ENCODE results near the gene SPEN. TPM values are rescaled to one million over a fixed set of nuclear protein-coding genes. Genes with fewer than 3 reads are reported as not detected.
"Not testable (repeated sequence)": the region's sequence is repeated elsewhere in the genome, so short reads cannot be mapped to it uniquely, and the experiment has no call there.

Gene SPEN
- total and polyA plus RNA-seq, 4 donors = 10.7 to 82.3 (median 36.8) TPM

DNA sequence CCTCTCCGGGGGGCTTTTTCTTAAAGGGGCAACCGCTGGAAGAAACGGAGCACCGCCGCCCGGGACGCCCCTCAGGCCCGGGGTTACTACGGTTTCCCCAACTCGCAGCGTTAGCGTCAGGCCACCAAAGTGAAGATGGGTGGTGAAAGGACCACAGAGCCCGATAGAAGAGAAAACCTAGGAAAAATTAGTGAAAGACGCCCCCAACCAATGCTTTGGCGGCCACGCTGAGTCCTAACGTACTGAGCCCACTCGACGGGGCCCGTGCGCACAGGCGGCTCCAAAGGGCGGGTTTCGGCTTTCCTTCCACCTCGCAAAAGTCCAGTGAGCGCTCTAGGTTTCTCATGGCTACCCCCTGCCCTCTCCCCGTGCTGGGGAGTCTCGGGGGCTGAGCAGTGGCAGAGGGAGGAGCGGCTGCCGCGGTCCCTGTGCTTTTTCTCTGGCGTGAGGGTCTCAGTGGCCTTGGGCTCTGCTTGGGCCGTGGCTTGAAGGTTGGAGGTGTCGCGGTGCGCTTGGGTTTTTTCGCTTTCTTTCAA is 12.2 kb upstream of the SPEN start:
- Histone ChIP-seq H3K9ac (ENCODE audit: insufficient read depth in 1 of 2, low read length in 2 of 2) (peak overlapping the region; percentile 78 to 85), H3K9me3 (ENCODE audit: control insufficient read depth in 4 of 4, insufficient read depth in 3 of 4, low read length in 3 of 4) (no peaks in the 10 kb centered on the region), H3K36me3 (ENCODE audit: control insufficient read depth in 4 of 4, insufficient read depth in 4 of 4, low read length in 4 of 4) (no peaks in the 10 kb centered on the region), H3K27me3 (ENCODE audit: control insufficient read depth in 3 of 3, insufficient read depth in 3 of 3, low read length in 2 of 3) (no peaks in the 10 kb centered on the region), H3K4me3 (peak overlapping the region; percentile 65), H3K27ac (ENCODE audit: low read depth in 1 of 2, low read length in 1 of 2) (peak overlapping the region; percentile 90 to 99), H3K4me1 (ENCODE audit: control insufficient read depth in 5 of 5, insufficient read depth in 5 of 5, low read length in 5 of 5) (peaks cover 0 to 14% (median 5%) of the 10 kb centered on the region in 5 donors)
- DNase-seq (no peak), ATAC-seq (ENCODE audit: insufficient read depth, low FRiP score) (peak; percentile 17)
- TF ChIP-seq, protein P1, sequence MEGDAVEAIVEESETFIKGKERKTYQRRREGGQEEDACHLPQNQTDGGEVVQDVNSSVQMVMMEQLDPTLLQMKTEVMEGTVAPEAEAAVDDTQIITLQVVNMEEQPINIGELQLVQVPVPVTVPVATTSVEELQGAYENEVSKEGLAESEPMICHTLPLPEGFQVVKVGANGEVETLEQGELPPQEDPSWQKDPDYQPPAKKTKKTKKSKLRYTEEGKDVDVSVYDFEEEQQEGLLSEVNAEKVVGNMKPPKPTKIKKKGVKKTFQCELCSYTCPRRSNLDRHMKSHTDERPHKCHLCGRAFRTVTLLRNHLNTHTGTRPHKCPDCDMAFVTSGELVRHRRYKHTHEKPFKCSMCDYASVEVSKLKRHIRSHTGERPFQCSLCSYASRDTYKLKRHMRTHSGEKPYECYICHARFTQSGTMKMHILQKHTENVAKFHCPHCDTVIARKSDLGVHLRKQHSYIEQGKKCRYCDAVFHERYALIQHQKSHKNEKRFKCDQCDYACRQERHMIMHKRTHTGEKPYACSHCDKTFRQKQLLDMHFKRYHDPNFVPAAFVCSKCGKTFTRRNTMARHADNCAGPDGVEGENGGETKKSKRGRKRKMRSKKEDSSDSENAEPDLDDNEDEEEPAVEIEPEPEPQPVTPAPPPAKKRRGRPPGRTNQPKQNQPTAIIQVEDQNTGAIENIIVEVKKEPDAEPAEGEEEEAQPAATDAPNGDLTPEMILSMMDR (IDR thresholded peaks at IDR 0.05; ENCODE audit: control extremely low read depth, extremely low read depth) = no peak
- WGBS, 2 donors = 0 to 1% methylated on average over 37 of the region's 37 CpGs

DNA sequence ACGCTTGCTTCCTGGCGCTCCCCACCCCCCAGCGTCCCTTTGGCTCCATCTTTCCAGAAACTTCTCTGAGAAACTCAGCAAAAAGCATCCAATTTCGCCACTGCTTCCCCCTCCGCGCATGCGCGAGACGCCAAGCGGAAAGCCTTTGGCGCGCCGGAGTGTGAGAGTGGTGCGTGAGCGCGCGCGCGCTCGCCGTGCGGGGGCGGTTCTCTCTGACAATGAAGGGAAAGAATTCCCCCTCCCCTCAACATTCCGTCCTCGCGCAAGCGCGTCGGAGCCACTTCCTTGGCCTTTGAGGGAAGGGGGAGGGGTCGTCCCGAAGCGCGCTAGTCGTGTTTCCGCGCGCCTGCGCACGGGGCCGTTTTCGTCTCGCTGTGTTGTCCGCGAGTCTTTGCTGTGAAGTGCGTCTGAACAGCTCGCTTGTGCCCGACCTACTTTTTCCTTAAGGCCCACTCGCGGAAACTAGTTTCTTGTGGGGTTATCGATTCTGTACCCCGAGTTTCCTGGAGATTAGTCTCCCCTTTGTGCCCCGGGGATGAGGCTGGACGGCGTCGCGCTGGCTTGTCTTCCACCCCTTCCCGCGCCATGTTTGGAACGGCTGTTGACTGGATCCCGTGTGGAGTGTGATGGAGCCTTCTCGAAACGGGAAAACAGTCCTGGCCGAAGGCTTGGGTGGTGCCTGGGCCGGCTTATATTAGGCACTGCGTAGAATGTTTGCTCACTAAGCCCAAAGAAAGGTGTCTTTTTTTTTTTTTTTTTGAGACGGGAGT is 11.6 kb upstream of the SPEN start:
- TF ChIP-seq, protein P1 (IDR thresholded peaks at IDR 0.05; ENCODE audit: control extremely low read depth, extremely low read depth) = no peak
- peak; percentile 79 for ATAC-seq (ENCODE audit: insufficient read depth, low FRiP score)

DNA sequence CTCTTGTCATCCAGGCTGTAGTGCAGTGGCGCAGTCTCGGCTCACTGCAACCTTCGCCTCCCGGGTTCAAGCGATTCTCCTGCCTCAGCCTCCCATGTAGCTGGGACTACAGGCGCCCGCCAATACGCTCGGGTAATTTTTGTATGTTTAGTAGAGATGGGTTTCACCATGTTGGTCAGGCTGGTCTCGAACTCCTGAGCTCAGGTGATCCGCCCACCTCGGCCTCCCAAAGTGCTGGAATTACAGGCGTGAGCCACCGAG is 11.1 kb upstream of the SPEN start:
- peak overlapping the region in 1 of 2 donors; percentile 90 for H3K9ac ChIP-seq (ENCODE audit: insufficient read depth in 1 of 2, low read length in 2 of 2)
- WGBS, 2 donors = 77 to 82% methylated on average over 14 of the region's 14 CpGs

More for the DNA sequence above, 11.6 kb upstream of the SPEN start:
- Histone ChIP-seq H3K27me3 (ENCODE audit: control insufficient read depth in 3 of 3, insufficient read depth in 3 of 3, low read length in 2 of 3) (no peaks in the 10 kb centered on the region), H3K36me3 (ENCODE audit: control insufficient read depth in 4 of 4, insufficient read depth in 4 of 4, low read length in 4 of 4) (no peaks in the 10 kb centered on the region), H3K9ac (ENCODE audit: insufficient read depth in 1 of 2, low read length in 2 of 2) (peak overlapping the region; percentile 88 to 90), H3K4me1 (ENCODE audit: control insufficient read depth in 5 of 5, insufficient read depth in 5 of 5, low read length in 5 of 5) (peaks cover 0 to 14% (median 4%) of the 10 kb centered on the region in 5 donors), H3K9me3 (ENCODE audit: control insufficient read depth in 4 of 4, insufficient read depth in 3 of 4, low read length in 3 of 4) (no peaks in the 10 kb centered on the region), H3K4me3 (peak overlapping the region; percentile 65), H3K27ac (ENCODE audit: low read depth in 1 of 2, low read length in 1 of 2) (peak overlapping the region; percentile 91 to 99)
- peak; percentile 100 for DNase-seq
- WGBS, 2 donors = 3 to 4% methylated on average over 57 to 66 of the region's 66 CpGs

GRCh38 chr1:15836772-15837669 is 10.5 kb upstream of the SPEN start:
- H3K9me3 ChIP-seq (ENCODE audit: control insufficient read depth in 4 of 4, insufficient read depth in 3 of 4, low read length in 3 of 4) = no peaks in the 10 kb centered on the region
- H3K4me3 ChIP-seq = peak overlapping the region; percentile 32
- no peaks in the 10 kb centered on the region for H3K36me3 ChIP-seq (ENCODE audit: control insufficient read depth in 4 of 4, insufficient read depth in 4 of 4, low read length in 4 of 4)
- DNase-seq (peak; percentile 18 to 31 (median 22)), ATAC-seq (ENCODE audit: insufficient read depth, low FRiP score) (no peak)
- 18 to 40% methylated on average over 62 of the region's 62 CpGs for WGBS, 2 donors
- no peak overlapping the region for H3K9ac ChIP-seq (ENCODE audit: insufficient read depth in 1 of 2, low read length in 2 of 2)
- H3K27ac ChIP-seq (ENCODE audit: low read depth in 1 of 2, low read length in 1 of 2) = peak overlapping the region; percentile 91 to 99
- peaks cover 0 to 14% (median 4%) of the 10 kb centered on the region in 5 donors for H3K4me1 ChIP-seq (ENCODE audit: control insufficient read depth in 5 of 5, insufficient read depth in 5 of 5, low read length in 5 of 5)
- H3K27me3 ChIP-seq (ENCODE audit: control insufficient read depth in 3 of 3, insufficient read depth in 3 of 3, low read length in 2 of 3) = no peaks in the 10 kb centered on the region
- TF ChIP-seq, protein P1 (IDR thresholded peaks at IDR 0.05; ENCODE audit: control extremely low read depth, extremely low read depth) = no peak

More for the DNA sequence above, 11.1 kb upstream of the SPEN start:
- not testable (repeated sequence) for ATAC-seq (ENCODE audit: insufficient read depth, low FRiP score); DNase-seq; H3K4me3 ChIP-seq; H3K27me3 ChIP-seq (ENCODE audit: control insufficient read depth in 3 of 3, insufficient read depth in 3 of 3, low read length in 2 of 3); H3K36me3 ChIP-seq (ENCODE audit: control insufficient read depth in 4 of 4, insufficient read depth in 4 of 4, low read length in 4 of 4); H3K9me3 ChIP-seq (ENCODE audit: control insufficient read depth in 4 of 4, insufficient read depth in 3 of 4, low read length in 3 of 4)
- Histone ChIP-seq H3K4me1 (ENCODE audit: control insufficient read depth in 5 of 5, insufficient read depth in 5 of 5, low read length in 5 of 5) (peaks cover 0 to 14% (median 4%) of the 10 kb centered on the region in 5 donors), H3K27ac (ENCODE audit: low read depth in 1 of 2, low read length in 1 of 2) (peak overlapping the region; percentile 91 to 99)

Measured in lung (tissue), 12 donors.